Activated CD4-positive, alpha-beta T cell treated with anti-CD3 and anti-CD28 coated beads, Interleukin-2, amount 50 U/mL, for 4 hours (primary cell): Measurements from ENCODE around the gene TAC3.
"Not testable (repeated sequence)": the region's sequence is repeated elsewhere in the genome, so short reads cannot be mapped to it uniquely, and the experiment has no call there.

Experiments
- DNase-seq, 2 experiments: peaks; one replicate each; pipeline ENCODE4 v3.0.0-alpha.2; 2020

TAC3 gene

GRCh38 chr12:56980268-56980667 lies 36.1 kb downstream of the TAC3 start:
- DNase-seq: no peak

- no peak for DNase-seq
These were observed 36.7 kb downstream of the TAC3 start for GRCh38 chr12:56979628-56980027.

- DNase-seq: no peak
These were observed 37.8 kb downstream of the TAC3 start for GRCh38 chr12:56978397-56979138.

GRCh38 chr12:56977361-56977760 lies 39.0 kb downstream of the TAC3 start:
- DNase-seq: not testable (repeated sequence)

- DNase-seq: not testable (repeated sequence)
These were observed 42.1 kb downstream of the TAC3 start for GRCh38 chr12:56974224-56974623.

GRCh38 chr12:56968910-56969309 lies 47.4 kb downstream of the TAC3 start:
- not testable (repeated sequence) for DNase-seq

GRCh38 chr12:56965997-56966642 lies 50.2 kb downstream of the TAC3 start:
- DNase-seq: not testable (repeated sequence)

GRCh38 chr12:56965124-56965523 lies 51.2 kb downstream of the TAC3 start:
- DNase-seq: not testable (repeated sequence)

- not testable (repeated sequence) for DNase-seq
These were observed 52.8 kb downstream of the TAC3 start for GRCh38 chr12:56963557-56963956.

- not testable (repeated sequence) for DNase-seq
These were observed 54.1 kb downstream of the TAC3 start for GRCh38 chr12:56962247-56962646.
